ENCODE results near the gene BTNL8.

BTNL8 gene, protein sequence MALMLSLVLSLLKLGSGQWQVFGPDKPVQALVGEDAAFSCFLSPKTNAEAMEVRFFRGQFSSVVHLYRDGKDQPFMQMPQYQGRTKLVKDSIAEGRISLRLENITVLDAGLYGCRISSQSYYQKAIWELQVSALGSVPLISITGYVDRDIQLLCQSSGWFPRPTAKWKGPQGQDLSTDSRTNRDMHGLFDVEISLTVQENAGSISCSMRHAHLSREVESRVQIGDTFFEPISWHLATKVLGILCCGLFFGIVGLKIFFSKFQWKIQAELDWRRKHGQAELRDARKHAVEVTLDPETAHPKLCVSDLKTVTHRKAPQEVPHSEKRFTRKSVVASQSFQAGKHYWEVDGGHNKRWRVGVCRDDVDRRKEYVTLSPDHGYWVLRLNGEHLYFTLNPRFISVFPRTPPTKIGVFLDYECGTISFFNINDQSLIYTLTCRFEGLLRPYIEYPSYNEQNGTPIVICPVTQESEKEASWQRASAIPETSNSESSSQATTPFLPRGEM

DNA sequence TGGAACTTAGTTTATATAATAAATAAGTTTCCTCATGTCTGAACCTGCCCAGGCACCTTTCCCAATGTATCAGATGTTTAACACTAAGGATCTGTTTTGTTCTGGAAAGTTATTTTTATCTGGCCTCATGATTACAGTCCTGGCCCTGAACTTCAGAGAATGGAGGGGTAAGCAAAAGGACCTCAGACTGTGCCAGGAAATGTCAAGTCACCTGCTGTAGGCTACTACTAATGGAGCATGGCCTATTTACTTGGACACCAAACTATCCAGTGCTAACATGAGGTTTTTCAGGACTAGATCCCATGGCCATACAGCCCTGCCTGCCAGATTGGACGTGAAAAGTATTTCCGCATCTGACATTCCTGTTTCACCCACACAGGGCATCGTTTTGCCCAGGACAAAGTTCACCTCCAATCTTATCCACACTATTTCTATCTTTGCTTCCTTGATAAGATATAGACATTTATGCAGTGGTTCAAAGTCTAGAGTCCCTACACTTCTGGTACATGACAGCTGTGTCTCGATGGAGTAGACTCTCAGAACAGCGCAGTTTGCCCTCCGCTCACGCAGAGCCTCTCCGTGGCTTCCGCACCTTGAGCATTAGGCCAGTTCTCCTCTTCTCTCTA is at the start of gene BTNL8:
TSS of gene BTNL8 (plus strand) at position 539 of the 626 bp plus-strand sequence. CDS start 152 bp downstream, outside the sequence.
- no peak for DNase-seq

- no peak for DNase-seq
Observed at GRCh38 chr5:180849827-180850226, 49.1 kb upstream of the BTNL8 start.

- no peak for DNase-seq
Observed at GRCh38 chr5:180850434-180851078, 48.4 kb upstream of the BTNL8 start.

DNA sequence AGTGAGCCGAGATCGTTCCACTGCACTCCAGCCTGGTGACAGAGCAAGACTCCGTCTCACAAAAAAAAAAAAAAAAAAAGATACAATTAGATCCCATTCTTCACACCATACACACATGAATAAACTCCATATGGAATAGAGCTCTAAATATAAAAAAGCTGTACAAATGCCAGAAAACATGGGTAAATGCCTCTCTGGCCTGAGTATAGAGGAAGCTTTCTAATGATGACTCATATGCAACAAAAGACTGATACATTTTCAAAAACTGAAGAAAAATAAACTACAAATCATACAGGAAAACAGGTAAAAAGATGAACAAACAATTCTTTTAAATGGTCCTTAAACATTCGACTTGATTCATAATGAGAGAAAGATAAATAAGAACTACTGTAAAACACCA is 46.5 kb upstream of the BTNL8 start:
- DNase-seq = no peak

- no peak for DNase-seq
Observed at GRCh38 chr5:180853121-180853847, 45.7 kb upstream of the BTNL8 start.

DNA sequence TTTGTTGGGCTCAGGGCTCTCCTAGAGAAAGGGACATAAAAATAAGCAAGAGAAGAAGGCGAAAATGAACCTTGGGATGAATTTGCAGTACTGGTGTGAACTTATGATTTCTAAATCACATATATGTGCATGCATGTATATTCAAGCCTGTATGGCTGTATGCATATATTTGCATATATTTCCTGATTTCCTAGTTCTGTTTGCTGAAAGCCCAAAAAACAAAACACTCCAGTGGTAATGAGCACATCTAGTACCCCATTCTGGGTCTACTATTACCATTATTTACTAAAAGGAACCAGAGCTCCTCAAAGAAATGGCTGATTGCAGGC is 45.1 kb upstream of the BTNL8 start:
- no peak for DNase-seq

DNA sequence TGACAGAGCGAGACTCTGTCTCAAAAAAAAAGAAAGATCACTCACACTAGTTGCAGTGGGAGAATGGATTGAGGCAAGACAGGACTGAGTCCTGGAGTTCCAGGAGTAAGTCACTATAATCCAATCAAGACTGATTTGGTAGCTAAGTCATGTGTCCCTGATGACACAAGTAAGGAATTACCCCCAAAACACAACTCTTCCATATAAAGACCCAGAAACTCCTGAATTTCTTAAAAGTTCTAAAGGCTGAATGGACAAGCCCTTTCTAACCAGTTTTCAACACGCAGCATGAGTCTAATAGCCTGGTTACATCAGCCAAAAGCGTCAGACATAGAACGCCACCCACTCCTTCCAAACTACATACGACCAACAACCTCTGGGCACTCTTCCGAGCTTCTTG is 40.4 kb upstream of the BTNL8 start:
- DNase-seq = no peak

- DNase-seq = no peak
Observed at GRCh38 chr5:180860273-180860886, 38.6 kb upstream of the BTNL8 start.

- DNase-seq = peak; percentile 92
Observed at GRCh38 chr5:180860887-180861822, 37.8 kb upstream of the BTNL8 start, which contains the start of gene ZFP62. Gene ZFP62, minus strand, starts transcription at chr5:180861276. Its CDS starts 57 bp downstream, at chr5:180861219.

GRCh38 chr5:180862645-180863044 is 36.3 kb upstream of the BTNL8 start:
- no peak for DNase-seq

- no peak for DNase-seq
Observed at GRCh38 chr5:180865981-180866695, 32.8 kb upstream of the BTNL8 start.

GRCh38 chr5:180866985-180867384 is 32.0 kb upstream of the BTNL8 start:
- DNase-seq = no peak

DNA sequence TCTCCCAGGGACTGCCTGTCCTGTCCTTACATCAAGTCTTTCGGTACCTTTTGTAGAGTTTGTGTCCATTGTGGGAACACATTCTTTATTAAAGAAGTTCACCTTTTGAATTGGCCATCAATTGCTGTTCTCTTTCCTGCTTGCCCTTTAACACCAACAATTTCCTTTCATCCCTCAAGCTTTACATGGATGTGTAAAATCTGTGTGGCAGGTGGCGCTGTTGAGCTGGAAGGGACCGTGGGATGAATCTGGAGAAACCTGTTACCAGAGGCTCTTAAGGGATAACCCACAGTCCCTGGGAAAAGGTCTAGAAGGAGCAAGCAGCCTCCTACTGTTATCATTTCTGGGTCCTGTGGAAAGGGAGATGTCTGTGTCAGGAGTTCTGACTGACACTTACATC is 30.0 kb upstream of the BTNL8 start:
- peak; percentile 68 for DNase-seq

DNA sequence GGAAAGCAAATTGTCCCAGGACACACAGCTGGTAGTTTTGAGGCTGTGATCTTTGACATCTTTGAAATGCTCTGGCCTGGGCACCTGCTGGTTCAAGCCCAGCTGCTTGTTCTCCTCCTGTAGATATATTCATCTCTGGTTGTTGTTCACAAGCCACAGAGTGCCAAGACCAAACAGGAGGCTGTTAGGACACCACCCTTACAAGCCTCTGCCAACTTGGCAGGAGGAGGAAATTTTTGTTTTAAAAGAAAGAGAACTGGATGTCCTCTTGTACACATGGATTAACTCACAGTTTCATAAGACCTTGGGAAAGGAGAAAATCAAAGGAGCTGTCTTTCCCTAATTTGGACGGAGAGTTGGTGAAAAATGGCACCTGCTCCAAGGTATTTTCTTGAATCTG is 29.4 kb upstream of the BTNL8 start:
- DNase-seq = no peak

DNA sequence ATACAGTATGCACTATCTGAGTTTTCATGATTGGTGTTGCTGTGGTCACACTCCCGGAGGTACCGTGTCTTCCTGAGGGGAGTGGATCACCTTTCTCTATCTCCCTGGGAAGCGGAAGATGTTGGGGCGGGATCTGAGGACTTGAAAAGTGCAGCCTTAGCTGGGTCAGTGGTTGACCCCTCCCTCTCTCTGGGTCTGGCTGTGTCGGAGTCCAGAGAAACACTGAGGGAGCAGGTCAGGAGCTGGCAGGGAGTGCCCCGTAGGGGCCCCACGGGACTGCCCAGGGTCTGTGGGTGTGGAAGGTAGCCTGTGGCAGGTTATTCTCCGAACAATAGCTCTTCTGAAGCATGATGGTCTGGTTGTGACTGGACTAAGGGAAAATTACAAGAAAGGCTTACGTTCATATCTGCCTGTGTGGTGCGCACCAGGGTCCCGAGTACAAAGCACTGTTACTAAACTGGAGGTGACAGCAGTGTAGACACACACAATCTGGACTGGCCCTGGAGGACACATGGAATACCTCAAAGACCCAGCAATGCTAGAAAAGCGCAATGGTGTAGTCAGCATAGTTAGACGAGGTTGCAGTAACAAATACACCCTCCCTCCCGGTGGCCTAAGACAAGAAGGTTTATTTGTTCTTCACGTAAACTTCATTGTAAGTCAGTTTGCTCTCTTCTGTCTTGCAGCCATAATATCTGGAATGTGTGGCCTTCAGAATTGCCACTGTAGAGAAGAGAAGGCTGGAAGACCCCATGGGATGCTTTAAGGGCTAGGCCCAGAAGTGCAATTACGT is 28.5 kb upstream of the BTNL8 start:
- DNase-seq = no peak

DNA sequence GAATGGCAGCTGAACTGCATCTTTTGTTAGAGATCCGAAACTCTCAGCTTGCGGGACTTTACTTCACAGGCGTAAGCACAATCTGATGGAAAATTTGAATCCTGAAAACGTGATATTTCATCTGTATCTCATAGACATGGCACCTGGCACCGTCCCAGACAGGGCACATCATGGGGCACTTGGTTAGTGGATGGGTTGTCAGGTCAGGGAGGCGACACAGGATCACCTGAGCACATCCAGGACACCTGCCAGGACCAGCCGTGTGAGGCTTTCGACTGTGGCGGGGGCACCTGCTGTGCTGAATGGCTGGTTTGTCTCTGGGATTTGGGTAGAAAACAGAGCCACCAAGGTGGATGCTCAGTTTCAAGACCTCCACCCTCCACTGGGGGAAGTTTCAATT is 26.5 kb upstream of the BTNL8 start:
- DNase-seq = no peak

DNA sequence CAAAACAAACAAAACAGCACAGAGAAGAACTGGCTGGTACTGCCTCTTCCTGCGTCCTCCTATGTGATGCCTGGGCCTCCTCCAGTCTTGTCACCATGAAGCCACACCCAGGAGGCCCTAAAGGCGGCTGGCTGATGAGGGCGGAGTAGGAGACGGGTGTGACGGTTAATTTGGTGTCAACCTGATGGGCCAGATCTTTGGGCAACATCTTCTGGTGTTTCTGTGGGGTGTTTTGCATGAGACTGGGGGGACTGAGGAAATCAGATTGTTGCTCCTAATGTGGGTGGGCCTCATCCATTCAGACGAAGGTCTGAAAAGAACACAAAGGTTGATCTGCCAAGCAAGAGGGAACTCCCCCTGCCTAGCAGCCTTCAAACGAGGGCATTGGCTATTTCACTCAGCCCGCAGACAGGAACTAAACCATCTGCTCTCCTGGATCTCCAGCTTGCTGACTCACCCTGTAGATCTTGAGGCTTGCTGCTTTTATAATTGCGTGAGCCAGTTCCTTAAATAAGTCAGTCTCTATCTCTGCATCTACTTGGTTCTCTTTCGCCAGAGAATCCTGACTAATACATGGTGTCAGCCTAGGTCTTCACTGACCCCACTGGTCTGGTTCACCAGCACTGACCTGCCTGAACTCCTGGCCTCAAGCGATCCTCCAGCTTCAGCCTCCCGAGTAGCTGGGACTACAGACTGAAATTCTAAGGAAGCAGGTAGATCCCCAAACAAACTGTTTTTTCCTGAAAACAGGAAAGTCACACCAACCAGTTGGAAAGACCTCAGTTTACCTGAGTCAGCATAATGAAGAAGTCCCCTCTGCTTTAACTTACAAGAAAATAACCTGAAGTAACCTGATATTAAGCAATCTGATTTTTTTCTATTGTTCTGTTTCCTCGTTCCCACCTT is 25.1 kb upstream of the BTNL8 start:
- no peak for DNase-seq

- DNase-seq = no peak
Observed at GRCh38 chr5:180874804-180875582, 24.0 kb upstream of the BTNL8 start.
